WTC11 (cell line): ENCODE measurements around the gene PTGFR. TPM values are rescaled to one million over a fixed set of nuclear protein-coding genes. Genes with fewer than 3 reads are reported as not detected.

ENCODE experiments used
- ATAC-seq: fragments of 200-7000 bp; cut with Tn5 transposase; 2 replicates; pipeline ENCODE4 v1.10.0; 2021; ENCODE audit warnings: mild to moderate bottlenecking, moderate library complexity
- CTCF ChIA-PET: fragments of 300-600 bp; sonication (Branson Sonifier 250); formaldehyde crosslinking; loops from one replicate; lab custom pipeline; 2021; ENCODE audit warnings: antibody characterized with exemption; lab: Charles Lee
- POLR2A ChIA-PET: fragments of 350-600 bp; sonication (Branson Sonifier 250); formaldehyde crosslinking; loops from one replicate; lab custom pipeline; 2021; ENCODE audit warnings: antibody characterized with exemption; lab: Charles Lee
- DNase-seq: peaks from one replicate; pipeline ENCODE4 v3.0.0; 2021; ENCODE audit warnings: low spot score
- H3K27ac Mint-ChIP-seq: 2 replicates; pipeline ENCODE4 v1.8.0; 2021; ENCODE audit warnings: mixed read lengths
- H3K27me3 Mint-ChIP-seq: 2 replicates; pipeline ENCODE4 v1.8.0; 2021; ENCODE audit warnings: low read depth, mild to moderate bottlenecking, moderate library complexity, mixed read lengths
- H3K36me3 Mint-ChIP-seq: 2 replicates; pipeline ENCODE4 v1.8.0; 2021; ENCODE audit warnings: mixed read lengths
- H3K4me1 Mint-ChIP-seq: 2 replicates; pipeline ENCODE4 v1.8.0; 2022; ENCODE audit warnings: mixed read lengths
- H3K4me3 Mint-ChIP-seq: 2 replicates; pipeline ENCODE4 v1.8.0; 2021; ENCODE audit warnings: mild to moderate bottlenecking, moderate library complexity, mixed read lengths
- H3K9me3 Mint-ChIP-seq: 2 replicates; pipeline ENCODE4 v1.8.0; 2021; ENCODE audit warnings: mixed read lengths
- ATF1 ChIP-seq: sonication (generic); formaldehyde crosslinking; IDR thresholded peaks from 2 replicates; pipeline ENCODE4 v1.8.1; 2023; ENCODE audit warnings: mild to moderate bottlenecking, moderate library complexity, missing genetic modification reagents
- ESRRA ChIP-seq: sonication (generic); formaldehyde crosslinking; IDR thresholded peaks from 2 replicates; pipeline ENCODE4 v1.8.1; 2022; ENCODE audit warnings: mild to moderate bottlenecking, missing genetic modification reagents, borderline replicate concordance
- FOXP1 ChIP-seq: sonication (generic); formaldehyde crosslinking; IDR thresholded peaks from 2 replicates; pipeline ENCODE4 v1.8.0; 2022; ENCODE audit warnings: missing genetic modification reagents, mild to moderate bottlenecking, moderate library complexity, borderline replicate concordance
- GTF2I ChIP-seq: fragments of 250-450 bp; sonication (Bioruptor Pico); conservative IDR thresholded peaks from 2 replicates; pipeline ENCODE4 v1.4.0; 2021; ENCODE audit warnings: mild to moderate bottlenecking
- IRF1 ChIP-seq: sonication (generic); formaldehyde crosslinking; IDR thresholded peaks from 2 replicates; pipeline ENCODE4 v1.8.0; 2023; ENCODE audit warnings: missing genetic modification reagents
- IRF2 ChIP-seq: sonication (generic); formaldehyde crosslinking; IDR thresholded peaks from 2 replicates; pipeline ENCODE4 v1.8.0; 2022; ENCODE audit warnings: low read depth, missing genetic modification reagents, borderline replicate concordance
- KAT7 ChIP-seq: sonication (generic); formaldehyde crosslinking; IDR thresholded peaks from 2 replicates; pipeline ENCODE4 v1.8.1; 2023; ENCODE audit warnings: missing genetic modification reagents, mild to moderate bottlenecking, borderline replicate concordance
- MLX ChIP-seq: sonication (generic); formaldehyde crosslinking; IDR thresholded peaks from 2 replicates; pipeline ENCODE4 v1.8.1; 2023; ENCODE audit warnings: mild to moderate bottlenecking, missing genetic modification reagents, moderate library complexity
- MXD4 ChIP-seq: fragments of 250-450 bp; sonication (Bioruptor Pico); IDR thresholded peaks from 2 replicates; pipeline ENCODE4 v1.8.0; 2021; ENCODE audit warnings: mild to moderate bottlenecking, moderate library complexity, borderline replicate concordance
- MYBL2 ChIP-seq: sonication (generic); formaldehyde crosslinking; IDR thresholded peaks from 2 replicates; pipeline ENCODE4 v1.8.1; 2023; ENCODE audit warnings: mild to moderate bottlenecking, moderate library complexity, missing genetic modification reagents
- RORB ChIP-seq: fragments of 250-450 bp; sonication (Bioruptor Pico); IDR thresholded peaks from 2 replicates; pipeline ENCODE4 v1.9.0; 2021; ENCODE audit warnings: mild to moderate bottlenecking
- STAT6 ChIP-seq: sonication (generic); formaldehyde crosslinking; conservative IDR thresholded peaks from 2 replicates; pipeline ENCODE4 v1.8.1; 2023; ENCODE audit warnings: mild to moderate bottlenecking, low read depth, missing genetic modification reagents, moderate library complexity
- USF1 ChIP-seq: sonication (generic); formaldehyde crosslinking; IDR thresholded peaks from 2 replicates; pipeline ENCODE4 v1.8.0; 2022; ENCODE audit warnings: mild to moderate bottlenecking, missing genetic modification reagents
- ZBTB21 ChIP-seq: sonication (generic); formaldehyde crosslinking; IDR thresholded peaks from 2 replicates; pipeline ENCODE4 v1.8.1; 2023; ENCODE audit warnings: mild to moderate bottlenecking, missing genetic modification reagents, borderline replicate concordance
- ZNF512 ChIP-seq: sonication (generic); formaldehyde crosslinking; IDR thresholded peaks from 2 replicates; pipeline ENCODE4 v1.8.1; 2022; ENCODE audit warnings: missing genetic modification reagents, borderline replicate concordance
- total RNA-seq: library from RNA; stranded (reverse); gene quantifications from 3 replicates; pipeline ENCODE4 v1.2.3, GENCODE V29; 2021
- TF ChIP-seq, protein P1 (sequence below): sonication (generic); formaldehyde crosslinking; IDR thresholded peaks from 2 replicates; pipeline ENCODE4 v1.8.0; 2022; ENCODE audit warnings: mild to moderate bottlenecking, missing genetic modification reagents
- TF ChIP-seq, protein P2 (sequence below): sonication (generic); formaldehyde crosslinking; IDR thresholded peaks from 2 replicates; pipeline ENCODE4 v1.8.1; 2023; ENCODE audit warnings: mild to moderate bottlenecking, missing genetic modification reagents, borderline replicate concordance
- TF ChIP-seq, protein P3 (sequence below): fragments of 250-450 bp; sonication (Bioruptor Pico); conservative IDR thresholded peaks from 2 replicates; pipeline ENCODE4 v1.9.0; 2021; ENCODE audit warnings: mild to moderate bottlenecking
- TF ChIP-seq, protein P4 (sequence below): sonication (generic); formaldehyde crosslinking; IDR thresholded peaks from 2 replicates; pipeline ENCODE4 v1.8.0; 2022; ENCODE audit warnings: mild to moderate bottlenecking, missing genetic modification reagents

PTGFR gene
- total RNA-seq, 1 experiment from 2014 or later = 0.04 TPM

GRCh38 chr1:78474092-78474491 lies 16.7 kb upstream of the PTGFR start:
- no peak for ATAC-seq
- Mint-ChIP-seq H3K27me3 (no peaks in the 10 kb centered on the region), H3K9me3 (no peaks in the 10 kb centered on the region), H3K4me3 (no peak overlapping the region), H3K4me1 (peaks cover 4% of the 10 kb centered on the region), H3K27ac (no peak overlapping the region), H3K36me3 (no peaks in the 10 kb centered on the region)
- DNase-seq = no peak
- TF ChIP-seq MLX (CRISPR knock-in tag) (no peak), ZNF512 (CRISPR knock-in tag) (no peak), MXD4 (CRISPR knock-in tag) (no peak), ESRRA (CRISPR knock-in tag) (no peak), RORB (no peak), MYBL2 (CRISPR knock-in tag) (no peak), IRF1 (CRISPR knock-in tag) (no peak), KAT7 (CRISPR knock-in tag) (no peak)
- TF ChIP-seq, protein P1, sequence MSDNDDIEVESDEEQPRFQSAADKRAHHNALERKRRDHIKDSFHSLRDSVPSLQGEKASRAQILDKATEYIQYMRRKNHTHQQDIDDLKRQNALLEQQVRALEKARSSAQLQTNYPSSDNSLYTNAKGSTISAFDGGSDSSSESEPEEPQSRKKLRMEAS (CRISPR knock-in tag) = no peak
- TF ChIP-seq, protein P2, sequence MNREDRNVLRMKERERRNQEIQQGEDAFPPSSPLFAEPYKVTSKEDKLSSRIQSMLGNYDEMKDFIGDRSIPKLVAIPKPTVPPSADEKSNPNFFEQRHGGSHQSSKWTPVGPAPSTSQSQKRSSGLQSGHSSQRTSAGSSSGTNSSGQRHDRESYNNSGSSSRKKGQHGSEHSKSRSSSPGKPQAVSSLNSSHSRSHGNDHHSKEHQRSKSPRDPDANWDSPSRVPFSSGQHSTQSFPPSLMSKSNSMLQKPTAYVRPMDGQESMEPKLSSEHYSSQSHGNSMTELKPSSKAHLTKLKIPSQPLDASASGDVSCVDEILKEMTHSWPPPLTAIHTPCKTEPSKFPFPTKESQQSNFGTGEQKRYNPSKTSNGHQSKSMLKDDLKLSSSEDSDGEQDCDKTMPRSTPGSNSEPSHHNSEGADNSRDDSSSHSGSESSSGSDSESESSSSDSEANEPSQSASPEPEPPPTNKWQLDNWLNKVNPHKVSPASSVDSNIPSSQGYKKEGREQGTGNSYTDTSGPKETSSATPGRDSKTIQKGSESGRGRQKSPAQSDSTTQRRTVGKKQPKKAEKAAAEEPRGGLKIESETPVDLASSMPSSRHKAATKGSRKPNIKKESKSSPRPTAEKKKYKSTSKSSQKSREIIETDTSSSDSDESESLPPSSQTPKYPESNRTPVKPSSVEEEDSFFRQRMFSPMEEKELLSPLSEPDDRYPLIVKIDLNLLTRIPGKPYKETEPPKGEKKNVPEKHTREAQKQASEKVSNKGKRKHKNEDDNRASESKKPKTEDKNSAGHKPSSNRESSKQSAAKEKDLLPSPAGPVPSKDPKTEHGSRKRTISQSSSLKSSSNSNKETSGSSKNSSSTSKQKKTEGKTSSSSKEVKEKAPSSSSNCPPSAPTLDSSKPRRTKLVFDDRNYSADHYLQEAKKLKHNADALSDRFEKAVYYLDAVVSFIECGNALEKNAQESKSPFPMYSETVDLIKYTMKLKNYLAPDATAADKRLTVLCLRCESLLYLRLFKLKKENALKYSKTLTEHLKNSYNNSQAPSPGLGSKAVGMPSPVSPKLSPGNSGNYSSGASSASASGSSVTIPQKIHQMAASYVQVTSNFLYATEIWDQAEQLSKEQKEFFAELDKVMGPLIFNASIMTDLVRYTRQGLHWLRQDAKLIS = no peak
- POLR2A ChIA-PET = no interaction called here
- CTCF ChIA-PET = no interaction called here

DNA sequence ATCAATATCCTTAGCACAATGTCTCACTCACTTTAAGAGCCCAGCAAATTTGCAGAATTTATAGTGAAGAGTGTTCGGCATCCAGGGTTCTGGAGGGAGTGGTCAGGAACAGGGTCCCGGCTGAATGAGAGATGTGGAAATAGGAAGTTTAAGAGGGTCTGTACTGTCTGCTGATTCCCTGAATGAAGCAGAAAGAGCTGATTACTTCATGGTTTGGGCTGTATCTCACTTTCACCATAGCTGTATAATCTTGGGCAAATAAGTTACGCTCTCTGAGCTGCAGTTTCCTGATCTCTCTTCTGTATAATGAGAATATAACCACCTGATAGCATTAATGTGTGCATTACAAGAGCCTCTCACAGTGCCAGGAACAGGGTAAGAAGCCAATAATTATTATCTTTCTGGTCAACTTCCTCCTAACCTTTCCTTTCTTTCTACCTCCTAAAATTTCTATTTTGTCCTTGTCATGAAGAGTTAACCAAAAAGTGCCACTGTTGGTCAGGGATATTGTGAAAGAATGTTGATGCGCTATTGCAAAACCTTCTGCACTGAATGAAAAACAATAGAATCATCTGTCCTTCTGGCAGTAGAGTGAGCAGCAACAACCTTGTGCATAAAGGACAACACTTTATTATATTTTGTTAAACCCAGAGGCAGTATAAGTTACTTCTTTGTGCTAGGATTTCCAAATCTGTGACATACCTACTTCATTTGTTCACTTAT lies 14.7 kb upstream of the PTGFR start:
- ATAC-seq (no peak), DNase-seq (no peak)
- Mint-ChIP-seq H3K4me3 (no peak overlapping the region), H3K36me3 (no peaks in the 10 kb centered on the region)
- TF ChIP-seq GTF2I (no peak), USF1 (no peak), ZBTB21 (CRISPR knock-in tag) (no peak), ATF1 (CRISPR knock-in tag) (no peak), FOXP1 (CRISPR knock-in tag) (no peak), STAT6 (no peak), IRF2 (CRISPR knock-in tag) (no peak)
- TF ChIP-seq, protein P3, sequence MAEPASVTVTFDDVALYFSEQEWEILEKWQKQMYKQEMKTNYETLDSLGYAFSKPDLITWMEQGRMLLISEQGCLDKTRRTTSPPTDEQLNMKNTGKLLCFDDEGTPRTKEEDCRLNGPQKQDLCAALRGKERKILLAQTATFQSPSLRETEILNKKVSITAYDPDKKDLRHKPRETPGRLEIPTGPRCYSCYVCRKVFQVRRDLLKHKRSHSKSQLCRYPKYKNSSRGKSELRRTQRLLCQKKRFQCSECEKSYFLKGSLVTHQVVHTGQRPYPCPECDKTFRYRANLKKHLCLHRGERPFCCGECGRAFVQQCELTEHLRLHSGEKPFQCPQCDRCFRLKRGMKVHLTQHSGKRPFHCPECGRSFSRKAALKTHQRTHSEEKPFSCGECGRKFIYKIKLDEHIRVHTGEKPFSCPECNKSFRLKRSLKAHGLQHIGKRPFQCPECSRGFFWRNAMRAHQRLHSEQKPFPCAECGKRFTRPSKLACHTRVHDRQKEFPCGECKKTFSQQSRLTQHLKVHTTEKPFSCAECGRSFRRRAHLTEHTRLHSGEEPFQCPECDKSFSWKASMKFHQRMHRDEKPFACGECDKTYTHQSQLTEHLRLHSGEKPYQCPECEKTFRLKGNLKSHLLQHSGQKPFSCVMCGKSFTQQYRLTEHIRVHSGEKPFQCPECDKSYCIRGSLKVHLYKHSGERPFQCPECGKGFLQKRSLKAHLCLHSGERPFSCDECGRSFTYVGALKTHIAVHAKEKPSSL (CRISPR knock-in tag) = no peak
- TF ChIP-seq, protein P4, sequence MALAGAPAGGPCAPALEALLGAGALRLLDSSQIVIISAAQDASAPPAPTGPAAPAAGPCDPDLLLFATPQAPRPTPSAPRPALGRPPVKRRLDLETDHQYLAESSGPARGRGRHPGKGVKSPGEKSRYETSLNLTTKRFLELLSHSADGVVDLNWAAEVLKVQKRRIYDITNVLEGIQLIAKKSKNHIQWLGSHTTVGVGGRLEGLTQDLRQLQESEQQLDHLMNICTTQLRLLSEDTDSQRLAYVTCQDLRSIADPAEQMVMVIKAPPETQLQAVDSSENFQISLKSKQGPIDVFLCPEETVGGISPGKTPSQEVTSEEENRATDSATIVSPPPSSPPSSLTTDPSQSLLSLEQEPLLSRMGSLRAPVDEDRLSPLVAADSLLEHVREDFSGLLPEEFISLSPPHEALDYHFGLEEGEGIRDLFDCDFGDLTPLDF (CRISPR knock-in tag) = no peak
- TF ChIP-seq, all 79 proteins: peak for 0
- Mint-ChIP-seq H3K27me3 (no peaks in the 10 kb centered on the region), H3K9me3 (no peaks in the 10 kb centered on the region), H3K4me1 (peaks cover 4% of the 10 kb centered on the region), H3K27ac (no peak overlapping the region)
- ChIA-PET POLR2A (no interaction called here), CTCF (no interaction called here)
